SU-DHL-6 (cell line): ENCODE measurements around the gene KIAA0586.

ENCODE experiments used
- CTCF ChIP-seq: fragments of 200-600 bp; sonication (generic); IDR thresholded peaks from one replicate; pipeline ENCODE4 v1.5.1; 2017; ENCODE audit warnings: antibody characterized with exemption, mild to moderate bottlenecking, low read length, moderate library complexity; ENCODE audit not compliant: insufficient read depth, poor library complexity, severe bottlenecking
- EZH2phosphoT487 ChIP-seq: fragments of 200-600 bp; sonication (generic), shearing (Covaris generic); conservative IDR thresholded peaks from 2 replicates; pipeline ENCODE4 v1.6.1; 2018; ENCODE audit warnings: mild to moderate bottlenecking, antibody characterized with exemption, low read length, moderate library complexity, mixed read lengths

- TF ChIP-seq CTCF (no peak), EZH2phosphoT487 (no peak)
These were observed 52.5 kb downstream of the KIAA0586 start for GRCh38 chr14:58479975-58480374.
